Central memory CD4-positive, alpha-beta T cell (primary cell): Measurements from ENCODE around the gene SAMD14.

Experiments
- DNase-seq: peaks from one replicate; pipeline ENCODE4 v3.0.0; 2022

The SAMD14 gene

DNA sequence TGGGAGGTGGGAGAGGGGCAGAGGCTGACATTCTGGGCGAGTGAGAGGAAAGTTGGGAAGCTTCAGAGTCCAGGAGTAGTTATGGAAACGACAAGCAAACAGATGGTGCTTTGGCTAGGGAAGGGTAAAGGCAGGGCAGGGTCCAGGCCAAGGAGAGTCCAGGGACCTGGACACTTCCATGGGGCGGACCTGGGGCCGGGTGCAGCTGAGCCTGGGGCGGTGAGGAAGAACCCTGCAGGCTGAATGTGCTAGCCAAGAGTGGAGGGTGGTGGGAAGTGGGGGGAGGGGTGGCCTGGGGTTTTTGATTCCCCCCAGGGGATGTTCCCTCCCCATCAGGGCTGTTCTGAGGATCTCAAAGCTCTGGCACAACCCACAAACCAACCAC is 17.9 kb upstream of the SAMD14 start:
- DNase-seq: no peak

DNA sequence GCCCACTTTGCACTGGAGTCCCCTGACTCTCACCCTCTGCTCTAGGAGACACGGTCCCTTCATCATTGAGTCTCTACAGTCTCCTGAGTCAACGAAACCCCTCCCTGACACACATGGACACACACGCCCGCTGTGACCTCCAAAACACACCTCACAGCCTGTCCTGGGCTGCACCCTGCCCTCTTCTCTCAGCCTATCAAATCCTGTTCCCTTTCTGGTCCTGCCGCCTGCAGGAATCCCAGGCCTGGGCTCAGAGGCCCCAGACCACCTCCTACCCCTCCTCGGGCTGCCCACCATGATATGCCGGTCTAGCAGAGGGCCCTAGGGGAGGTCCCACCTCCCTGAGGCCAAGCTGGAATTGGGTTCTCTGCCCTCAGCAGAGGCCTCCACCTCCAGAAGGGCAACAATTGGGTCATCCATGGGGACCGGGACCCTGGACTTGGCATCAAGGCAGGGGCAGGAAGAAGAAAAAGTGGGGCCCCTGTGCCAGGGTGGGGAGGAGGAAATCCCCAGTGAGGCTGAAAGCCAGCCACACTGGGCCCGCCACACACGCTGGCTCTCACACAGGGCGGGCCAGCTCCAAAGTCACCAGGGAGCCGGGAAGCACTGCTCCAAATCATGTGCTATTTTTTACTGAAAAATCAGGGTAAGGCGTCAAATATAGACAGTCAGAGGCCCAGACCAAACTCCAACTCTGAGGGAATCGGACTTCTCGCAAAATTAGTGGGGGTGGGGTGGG is 17.1 kb upstream of the SAMD14 start:
- no peak for DNase-seq

DNA sequence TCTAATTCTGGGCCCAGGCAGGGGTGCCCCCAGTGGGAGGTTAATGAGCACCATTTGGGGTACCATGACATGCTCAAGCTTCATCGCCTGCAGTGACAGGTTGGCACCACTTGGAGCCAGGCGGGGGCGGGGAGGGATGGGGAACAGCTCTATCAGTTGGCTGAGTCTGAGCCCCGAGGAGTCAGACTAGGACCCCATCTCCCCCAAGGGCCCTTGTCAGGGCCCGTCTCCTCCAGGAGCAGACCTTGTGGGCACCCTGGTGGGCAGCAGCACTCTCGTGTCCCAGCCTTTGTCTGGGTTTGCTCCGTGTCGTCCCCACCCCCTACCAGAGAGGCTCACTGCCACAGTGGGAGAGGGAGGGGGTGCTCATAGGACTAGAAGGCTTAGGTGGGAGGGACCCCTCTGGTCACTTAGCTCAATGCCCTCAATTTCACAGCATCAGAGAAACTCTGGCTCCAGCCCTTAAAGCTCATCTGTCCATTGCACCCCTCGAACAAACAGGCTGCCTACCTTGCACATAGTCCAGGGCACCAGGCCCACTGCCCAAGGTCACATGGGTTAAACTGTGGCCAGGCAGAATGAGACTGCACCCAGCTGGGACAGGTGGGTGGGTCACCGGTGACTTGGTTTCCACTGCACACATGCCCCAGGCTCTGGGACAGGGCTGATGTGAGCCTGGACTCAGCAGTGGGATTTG is 16.4 kb upstream of the SAMD14 start:
- DNase-seq: no peak

DNA sequence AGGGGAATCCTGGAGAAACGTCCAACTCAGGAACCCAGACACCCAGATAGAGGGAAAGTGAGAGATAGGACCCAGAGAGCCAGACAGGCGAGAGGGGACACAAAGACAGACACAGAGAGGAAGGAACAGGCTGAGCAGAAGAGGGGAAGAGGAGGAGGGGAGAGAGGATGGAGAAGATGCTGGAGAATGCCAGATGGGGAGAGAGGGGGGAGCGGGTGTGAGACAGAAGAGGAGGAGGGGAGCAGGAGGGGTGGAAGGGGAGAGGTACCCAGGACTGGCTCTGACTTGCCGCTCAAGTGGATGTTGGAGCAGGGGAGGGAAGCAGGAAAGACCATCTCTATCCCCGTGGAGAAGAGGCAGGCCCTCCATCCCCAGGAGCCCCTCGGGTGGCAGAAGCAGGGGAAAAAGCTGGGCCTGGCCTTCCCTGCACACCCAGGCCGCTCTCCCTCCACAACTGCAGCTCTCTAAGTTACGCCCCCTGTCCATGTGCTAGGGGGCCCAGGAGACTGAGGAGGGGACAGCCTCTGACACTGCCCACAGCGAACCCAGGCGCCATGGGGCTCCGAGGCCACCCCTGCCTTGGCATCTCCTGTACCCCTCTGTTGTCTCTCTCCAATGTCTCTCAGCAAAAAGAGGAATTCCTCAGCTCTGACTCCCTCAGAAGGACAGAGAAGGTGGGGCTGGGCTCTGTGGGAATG is 15.7 kb upstream of the SAMD14 start:
- DNase-seq: no peak

DNA sequence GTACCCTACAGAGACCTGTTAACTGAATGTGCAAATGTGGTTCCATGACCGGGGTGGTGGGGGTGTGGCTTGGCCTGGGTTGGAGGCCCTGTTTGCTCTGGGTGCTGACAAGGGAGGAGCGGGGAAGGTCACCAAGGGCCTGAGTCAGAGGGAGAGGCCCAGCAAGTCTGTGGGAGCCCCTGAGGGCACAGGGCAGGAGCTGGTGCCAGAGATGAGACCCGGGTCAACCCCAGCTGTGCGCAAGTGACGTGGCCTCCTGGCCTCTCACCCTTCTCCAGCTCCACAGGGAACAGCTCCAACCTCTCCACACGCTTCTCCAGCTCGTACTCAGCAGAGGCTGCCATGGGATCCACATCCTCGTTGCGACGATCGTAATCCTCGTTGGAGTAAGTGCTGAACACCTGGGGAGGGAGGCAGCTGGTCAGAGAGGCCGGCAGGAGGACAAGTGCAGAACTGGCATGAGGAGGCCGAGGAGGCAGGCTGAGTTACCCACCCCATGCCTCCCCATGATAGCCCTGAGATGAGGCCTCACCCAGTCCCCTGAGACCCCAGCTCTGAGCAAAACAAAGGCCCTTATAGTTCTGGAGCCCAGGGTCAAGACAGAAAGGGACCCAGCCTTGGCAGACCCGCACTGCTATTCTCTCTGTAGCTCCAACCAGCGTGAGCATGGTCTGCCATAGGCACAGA is 15.0 kb upstream of the SAMD14 start:
- no peak for DNase-seq

DNA sequence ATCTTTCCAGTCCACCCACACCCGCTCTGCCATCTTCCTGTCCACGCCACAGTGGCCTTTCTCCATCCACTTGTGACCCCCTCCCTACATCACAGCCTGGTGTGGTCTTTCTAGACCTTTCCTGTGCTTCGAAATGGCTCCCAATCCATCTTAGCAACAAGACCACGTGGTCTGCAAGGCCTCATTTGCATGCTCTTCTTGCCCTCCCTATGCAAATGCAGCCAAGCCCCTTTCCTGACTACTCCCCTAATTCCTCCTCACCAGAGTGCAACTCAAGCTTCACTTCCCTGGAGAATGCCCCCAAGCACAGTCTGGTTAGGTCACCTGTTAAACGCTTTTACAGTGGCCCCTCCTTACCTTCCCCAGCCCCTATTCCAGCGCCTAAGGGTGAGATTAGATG is 14.4 kb upstream of the SAMD14 start:
- DNase-seq: no peak

DNA sequence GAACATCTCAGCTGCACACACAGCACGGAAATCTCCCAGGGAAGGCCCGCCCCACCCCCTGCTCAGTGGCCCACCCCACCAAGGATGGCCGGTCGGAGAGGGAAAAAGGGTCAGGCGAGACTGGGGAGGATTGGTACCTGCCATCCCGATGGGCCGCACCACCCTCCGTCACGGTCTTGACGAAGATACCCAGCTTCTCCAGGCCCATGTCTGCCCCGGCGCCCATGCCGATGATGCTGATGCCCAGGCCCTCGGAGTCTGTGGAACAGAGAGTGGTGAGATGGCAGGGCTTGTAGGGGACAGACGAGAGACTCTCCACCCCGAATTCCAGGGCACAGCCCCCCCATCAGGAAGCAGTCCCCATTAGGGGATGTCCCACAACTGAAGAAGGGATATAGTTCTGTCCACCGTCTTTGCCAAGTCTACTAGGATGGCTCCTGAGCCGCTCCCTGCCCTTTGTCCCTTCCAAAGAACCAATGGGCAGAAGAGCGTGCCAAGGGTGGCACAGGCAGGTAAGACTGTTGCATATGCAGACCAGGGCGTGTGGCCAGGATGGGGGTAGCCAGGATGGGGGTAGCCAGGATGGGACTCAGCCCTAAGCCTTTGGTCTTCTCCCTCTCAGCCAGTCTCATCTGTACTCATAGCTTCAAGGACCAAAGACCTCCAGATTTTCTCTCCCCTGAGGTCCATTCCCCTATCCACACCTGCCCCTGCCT is 13.7 kb upstream of the SAMD14 start:
- DNase-seq: no peak

DNA sequence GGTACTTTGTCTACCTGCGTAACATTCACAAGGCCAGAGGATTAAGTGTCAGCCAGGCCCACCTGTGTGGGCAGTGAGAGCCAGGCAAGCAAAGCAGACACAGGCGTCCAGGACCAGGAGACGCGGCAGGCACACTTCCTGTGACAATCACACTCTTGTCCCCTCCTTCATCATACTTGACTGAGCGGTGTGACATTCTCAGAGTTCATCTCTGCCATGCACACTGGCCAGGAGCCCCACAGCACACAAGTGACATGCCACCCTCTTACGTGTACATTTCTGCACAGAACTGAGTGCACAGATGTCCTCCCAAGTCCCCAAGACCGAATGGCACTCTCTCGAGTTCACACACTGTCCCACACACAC is 11.8 kb upstream of the SAMD14 start:
- DNase-seq: no peak

DNA sequence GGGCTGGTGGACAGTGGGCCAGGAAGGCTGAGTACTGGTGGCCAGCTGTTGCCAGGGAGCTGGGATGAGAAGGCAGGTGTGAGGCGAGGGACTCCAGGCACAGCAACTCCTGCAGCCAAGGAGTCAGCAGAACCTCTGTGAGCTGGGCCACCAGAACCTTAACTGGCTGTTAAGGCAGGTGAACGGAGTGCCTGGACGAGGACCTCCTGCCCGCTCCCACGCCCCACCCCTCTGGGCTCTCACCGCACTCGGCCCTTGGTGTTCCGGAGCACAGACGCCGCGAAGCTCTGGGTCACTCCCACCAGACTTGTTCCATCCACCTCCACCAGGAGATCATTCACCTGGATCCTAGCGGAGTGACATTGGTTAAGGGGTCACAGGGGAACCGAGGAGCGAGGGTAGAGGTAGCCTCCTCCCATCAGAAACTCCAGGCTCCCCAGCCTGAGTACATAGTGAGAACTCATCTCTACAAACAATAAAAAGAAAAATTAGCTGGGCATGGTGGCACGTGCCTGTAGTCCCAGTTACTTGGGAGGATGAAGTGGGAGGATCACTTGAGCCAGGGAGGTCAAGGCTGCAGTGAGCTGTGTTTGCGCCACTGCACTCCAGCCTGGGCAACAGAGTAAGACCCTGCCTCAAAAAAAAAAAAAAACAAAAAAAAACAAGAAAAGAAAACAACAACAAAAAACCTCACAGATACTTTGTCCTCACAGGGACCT is 11.2 kb upstream of the SAMD14 start:
- DNase-seq: no peak

DNA sequence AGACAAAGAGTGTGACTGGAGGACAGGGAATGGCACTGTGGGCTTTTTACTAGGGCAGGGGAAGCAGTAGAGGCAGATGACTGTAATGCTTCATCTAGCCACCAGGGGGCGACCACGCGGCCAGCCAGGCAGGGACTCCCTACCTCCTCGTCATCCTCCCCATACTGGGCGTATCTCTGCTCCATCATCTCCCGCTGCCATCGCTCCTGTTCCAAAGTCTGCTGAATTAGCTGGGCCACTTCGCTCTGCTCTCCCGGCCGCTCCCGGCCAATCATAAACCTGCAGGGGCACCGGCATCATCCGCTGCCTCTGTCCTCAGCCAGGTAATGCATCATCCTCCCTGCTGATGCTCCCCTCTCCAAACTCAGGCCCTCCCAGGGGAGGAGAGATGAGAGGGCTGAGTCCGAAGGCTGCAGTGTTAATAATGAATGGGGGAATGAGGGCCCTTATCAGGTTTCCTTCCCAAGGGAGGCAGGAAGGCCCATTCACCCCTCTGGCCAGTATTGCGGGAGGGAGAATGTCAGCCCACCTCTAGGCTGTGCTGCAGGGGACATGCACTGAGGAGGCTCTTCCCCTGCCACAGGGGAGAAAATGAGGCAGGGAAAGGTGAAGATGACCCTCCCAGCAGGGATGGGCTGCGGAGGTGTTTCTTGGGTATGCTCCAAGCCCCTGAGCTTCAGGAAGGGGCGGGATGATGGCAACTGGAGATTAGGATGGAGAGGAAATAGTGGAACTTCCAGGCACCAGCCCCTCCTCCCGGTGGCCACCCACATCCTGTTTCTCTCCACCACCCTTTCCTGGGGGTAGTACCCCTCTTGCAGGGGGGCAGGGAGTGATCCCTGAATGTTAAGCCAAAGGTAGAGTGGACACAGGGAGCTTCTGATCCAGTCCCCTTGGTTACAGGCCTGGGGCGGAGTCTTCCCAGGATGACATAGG is 10.3 kb upstream of the SAMD14 start:
- peak; percentile 76 for DNase-seq

DNA sequence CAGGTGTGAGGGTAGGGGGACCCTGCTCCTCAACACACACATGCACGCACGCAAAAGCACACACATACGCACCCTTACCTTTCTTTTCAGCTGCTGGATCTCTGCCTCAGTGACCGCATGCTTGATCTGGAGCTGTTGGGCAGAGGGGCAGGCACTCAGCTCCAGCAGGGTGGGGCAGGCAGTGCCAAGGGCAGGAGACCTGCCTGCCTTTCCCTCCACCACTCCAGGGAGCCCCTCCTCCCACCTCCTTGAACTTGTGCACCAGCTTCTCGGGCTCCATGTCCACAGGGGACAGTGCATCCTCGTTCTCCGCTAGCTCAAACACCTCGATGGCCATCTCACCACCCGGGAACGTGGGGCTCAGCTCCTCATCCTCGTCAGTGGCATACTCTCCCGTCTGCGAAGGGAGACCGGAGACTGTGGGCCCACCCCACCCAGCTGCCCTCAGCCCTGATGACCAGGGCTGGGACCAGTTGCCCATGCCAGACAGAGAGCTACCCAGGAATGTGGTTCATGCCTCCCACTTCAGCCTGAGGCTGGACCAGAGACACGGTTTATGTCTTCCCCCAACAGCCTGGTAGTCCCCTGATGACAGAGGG is 9.3 kb upstream of the SAMD14 start:
- no peak for DNase-seq

DNA sequence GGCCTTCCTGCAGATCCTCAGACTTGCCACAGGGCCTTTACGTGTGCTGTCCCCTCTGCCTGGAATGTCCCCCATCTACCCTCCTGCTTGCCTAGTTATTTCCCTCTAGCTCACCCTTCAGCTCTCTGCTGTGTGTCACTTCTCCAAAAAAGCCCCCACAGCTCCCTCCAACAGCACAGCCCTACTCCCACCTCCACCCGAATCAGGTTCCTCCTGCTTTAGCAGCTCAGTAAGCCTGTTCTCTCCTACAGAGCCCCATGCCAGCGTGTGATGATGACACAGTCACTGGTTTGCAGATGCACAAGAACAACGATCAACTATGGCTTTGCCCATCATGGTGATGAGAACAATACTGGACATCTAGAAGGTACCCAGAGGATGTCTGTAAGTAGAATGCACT is 7.1 kb upstream of the SAMD14 start:
- no peak for DNase-seq

DNA sequence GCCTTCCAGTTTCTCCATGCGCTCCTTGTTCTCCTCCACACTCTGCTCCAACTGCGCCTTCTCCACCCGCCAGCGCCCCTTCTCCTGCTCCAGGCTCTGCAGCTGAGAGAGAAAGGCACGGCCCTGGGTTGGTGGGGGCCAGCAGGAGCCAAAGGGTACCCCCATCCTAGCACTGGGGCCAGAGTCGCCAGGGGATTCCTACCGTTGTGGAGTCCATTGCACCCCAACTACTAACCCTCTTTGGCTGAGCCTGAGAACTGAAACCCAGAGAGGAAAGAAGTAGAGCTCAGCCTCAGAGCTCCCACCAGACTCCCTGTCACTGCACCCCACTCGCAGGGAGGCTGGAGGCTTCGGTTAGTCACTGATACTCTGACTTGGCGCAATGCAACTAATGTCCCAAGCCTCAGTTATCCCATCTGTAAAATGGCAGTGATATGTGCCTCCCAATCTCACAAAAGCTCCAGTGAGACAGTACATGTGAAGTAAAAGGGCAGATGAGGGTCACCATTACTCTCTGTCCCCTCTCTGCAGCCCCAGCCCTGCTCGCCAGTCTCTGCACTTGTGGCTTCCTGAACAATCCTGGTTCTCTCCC is 6.2 kb upstream of the SAMD14 start:
- no peak for DNase-seq

DNA sequence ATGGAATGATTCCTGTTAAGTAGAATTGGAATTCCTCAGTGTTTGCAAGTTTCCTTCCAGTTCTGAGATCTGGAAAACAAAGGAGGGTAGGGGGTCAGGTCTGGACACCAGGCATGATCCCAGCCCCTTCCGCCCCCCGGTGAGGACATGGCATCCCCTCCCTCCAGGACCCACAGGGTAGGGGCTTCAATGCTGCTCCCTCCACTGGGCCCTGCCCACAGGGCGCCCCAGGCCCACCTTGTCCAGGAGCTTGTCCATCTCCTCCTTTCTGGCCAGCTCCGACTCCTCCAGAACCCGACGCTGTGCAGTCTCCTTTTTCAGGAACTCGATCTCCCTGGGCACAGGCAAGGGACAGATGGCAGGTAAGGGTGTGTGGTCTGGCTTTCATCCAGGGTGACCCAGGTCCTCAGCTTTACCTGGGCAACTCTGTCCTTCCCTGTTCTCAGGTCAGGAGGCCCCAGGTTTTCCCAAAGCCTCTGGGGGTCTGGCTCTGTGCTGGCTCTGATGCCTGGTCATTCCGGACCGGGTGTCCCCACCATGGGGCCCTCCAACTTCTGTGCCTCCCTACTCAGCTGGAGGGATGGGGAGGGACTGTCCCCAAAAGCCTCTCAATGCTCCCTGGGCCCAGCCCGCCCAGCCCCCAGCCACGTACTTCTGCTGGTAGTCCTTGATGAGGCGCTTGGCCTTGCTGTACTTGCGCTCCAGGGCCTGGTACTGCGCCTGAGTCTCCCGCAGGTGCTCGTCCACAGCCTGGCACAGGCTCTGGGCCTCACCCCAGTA is 5.5 kb upstream of the SAMD14 start:
- no peak for DNase-seq

DNA sequence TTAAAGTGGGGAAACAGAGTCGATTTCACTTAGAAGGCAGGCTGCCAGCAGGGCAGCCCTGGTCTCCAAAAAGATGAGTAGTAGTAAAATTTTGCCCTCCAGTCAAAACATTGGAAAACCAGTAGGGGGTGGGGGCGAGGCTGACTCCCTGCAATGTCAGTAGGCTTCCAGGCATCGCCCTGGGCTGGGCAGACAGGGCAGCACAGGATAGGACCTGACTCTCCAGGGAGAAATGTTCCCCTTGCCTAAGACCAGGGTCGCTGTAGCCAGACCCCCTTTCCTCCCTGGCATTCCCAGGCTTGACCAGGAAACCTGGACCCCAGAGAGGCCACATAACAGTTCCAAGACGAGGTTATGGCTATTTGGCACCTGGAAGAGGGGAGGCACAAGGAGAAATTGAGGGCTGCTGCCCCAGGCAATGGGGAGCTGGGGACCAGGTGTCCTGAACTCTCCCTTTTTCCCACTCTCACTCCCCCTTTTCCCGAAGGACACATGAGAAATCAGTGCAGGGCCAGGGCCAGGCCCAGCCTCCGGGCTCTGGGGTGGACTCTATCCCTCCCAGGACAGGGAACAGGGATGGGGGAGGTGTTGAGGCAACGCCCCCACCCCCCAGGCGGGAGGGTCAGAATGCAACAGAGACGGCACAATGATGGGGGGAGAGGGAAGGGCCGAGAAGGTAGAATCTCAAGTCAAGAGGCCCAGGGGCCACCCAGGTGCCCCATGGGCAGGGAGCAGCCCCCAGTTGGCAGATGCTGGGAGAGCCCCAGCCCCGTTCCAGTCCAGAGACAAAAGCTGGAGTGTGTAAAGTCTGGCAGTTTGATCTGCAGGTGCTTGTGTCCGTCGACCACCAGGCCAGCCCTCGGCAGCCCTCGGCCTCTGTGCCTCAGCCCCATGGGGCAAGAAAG is 4.5 kb upstream of the SAMD14 start:
- DNase-seq: no peak

DNA sequence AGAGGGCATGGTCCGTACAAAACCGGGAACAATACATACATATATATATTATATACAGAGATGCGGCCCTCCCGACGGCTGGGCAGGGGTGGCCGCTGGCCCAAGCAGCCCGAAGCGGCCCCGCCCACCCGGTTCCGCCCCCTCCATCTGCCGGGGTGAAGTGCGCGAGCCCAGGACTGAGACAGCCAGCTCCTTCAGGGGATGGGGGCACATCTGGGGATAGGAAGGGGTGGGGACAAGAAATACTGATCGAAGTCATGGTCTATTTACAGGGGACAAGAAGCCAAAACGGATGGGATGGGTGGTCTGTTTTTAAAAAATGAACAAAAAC is 3.8 kb upstream of the SAMD14 start:
- no peak for DNase-seq

DNA sequence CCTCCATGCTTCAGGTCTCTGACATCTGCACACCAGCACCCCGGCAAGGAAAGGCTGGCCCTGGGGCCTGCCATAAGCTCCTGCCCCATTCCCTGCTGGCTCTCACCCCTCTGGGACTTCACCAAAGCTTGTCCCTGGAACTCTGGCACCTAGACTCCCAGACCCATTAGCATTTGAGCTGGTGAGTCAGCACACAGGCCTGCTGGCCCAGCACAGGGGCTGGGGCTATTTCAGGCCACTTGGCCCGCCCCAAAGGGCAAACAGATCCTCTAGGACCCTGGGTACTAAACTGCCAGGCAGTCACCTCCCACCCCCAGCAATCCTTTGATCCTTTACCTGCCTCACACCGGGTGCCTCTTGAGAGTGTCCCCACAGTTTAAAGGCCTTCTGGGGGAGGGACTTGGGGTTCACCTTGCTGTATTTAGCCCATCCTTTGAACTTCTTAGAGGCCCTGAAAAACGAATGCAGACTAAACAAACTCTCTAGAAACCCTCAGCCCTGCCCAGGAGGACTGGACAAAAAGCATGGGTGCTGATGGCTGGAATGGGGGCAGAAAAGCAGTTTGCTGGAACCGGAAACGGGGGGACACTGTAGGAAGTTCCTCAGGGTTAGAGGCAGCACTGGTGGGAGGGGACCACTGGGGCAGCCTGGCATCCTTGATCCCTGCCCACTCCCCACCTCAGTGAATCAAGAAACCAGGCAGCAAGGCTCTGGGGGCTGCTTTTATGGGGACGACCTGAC is 3.2 kb upstream of the SAMD14 start:
- DNase-seq: no peak
